GM12864 (cell line): ENCODE data around the gene ACTMAP.

Source experiments
- DNase-seq: peaks from one replicate; pipeline ENCODE4 v3.0.0-alpha.2; 2011; ENCODE audit warnings: low read depth
- H3K4me3 ChIP-seq: 2 replicates; pipeline ENCODE4 v1.5.1; 2011; ENCODE audit warnings: mild to moderate bottlenecking, low read depth, low read length, control low read depth
- TF ChIP-seq, protein P1 (sequence below): IDR thresholded peaks from 2 replicates; pipeline ENCODE4 v1.5.1; 2011; ENCODE audit warnings: low read depth, mild to moderate bottlenecking, moderate library complexity, low read length, control low read depth, inconsistent platforms; ENCODE audit errors: missing control alignments

ACTMAP gene

DNA sequence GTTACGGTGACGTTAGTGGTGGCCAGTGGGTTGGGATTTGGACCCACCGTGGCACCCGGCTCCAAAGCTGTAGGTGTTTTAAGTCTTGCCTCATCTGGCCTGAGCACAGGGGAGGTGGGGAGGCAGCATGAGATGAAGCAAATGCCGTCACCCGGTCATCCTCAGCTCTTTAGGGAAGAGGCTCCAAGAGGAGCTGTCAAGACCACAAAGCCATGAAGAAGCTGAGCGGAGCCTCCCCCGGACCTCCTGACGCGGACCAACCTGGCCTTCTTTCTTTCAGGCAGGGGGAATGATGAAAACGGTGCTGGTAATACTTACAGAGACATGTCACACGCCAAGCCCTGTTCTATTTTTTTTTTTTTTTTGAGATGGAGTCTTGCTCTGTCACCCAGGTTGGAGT lies 7.4 kb downstream of the ACTMAP start:
- DNase-seq: no peak
- H3K4me3 ChIP-seq: no peak overlapping the region
- TF ChIP-seq, protein P1, sequence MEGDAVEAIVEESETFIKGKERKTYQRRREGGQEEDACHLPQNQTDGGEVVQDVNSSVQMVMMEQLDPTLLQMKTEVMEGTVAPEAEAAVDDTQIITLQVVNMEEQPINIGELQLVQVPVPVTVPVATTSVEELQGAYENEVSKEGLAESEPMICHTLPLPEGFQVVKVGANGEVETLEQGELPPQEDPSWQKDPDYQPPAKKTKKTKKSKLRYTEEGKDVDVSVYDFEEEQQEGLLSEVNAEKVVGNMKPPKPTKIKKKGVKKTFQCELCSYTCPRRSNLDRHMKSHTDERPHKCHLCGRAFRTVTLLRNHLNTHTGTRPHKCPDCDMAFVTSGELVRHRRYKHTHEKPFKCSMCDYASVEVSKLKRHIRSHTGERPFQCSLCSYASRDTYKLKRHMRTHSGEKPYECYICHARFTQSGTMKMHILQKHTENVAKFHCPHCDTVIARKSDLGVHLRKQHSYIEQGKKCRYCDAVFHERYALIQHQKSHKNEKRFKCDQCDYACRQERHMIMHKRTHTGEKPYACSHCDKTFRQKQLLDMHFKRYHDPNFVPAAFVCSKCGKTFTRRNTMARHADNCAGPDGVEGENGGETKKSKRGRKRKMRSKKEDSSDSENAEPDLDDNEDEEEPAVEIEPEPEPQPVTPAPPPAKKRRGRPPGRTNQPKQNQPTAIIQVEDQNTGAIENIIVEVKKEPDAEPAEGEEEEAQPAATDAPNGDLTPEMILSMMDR: no peak

GRCh38 chr19:40742477-40742876 lies 7.8 kb downstream of the ACTMAP start:
- TF ChIP-seq, protein P1: no peak
- DNase-seq: no peak
- H3K4me3 ChIP-seq: no peak overlapping the region

- no peak overlapping the region for H3K4me3 ChIP-seq
- TF ChIP-seq, protein P1: no peak
- no peak for DNase-seq
Measured at GRCh38 chr19:40741527-40742390, 8.5 kb downstream of the ACTMAP start.

- no peak for DNase-seq
- no peak overlapping the region for H3K4me3 ChIP-seq
- TF ChIP-seq, protein P1: no peak
Measured at GRCh38 chr19:40740747-40741146, 9.5 kb downstream of the ACTMAP start.

- TF ChIP-seq, protein P1: no peak
- no peak for DNase-seq
- H3K4me3 ChIP-seq: no peak overlapping the region
Measured at GRCh38 chr19:40739871-40740703, 10.2 kb downstream of the ACTMAP start.

GRCh38 chr19:40739030-40739839 lies 11.0 kb downstream of the ACTMAP start:
- TF ChIP-seq, protein P1: no peak
- DNase-seq: no peak
- H3K4me3 ChIP-seq: no peak overlapping the region
